NCI-H2029 (cell line): ENCODE measurements around the gene HSP90AA1.
"Not testable (repeated sequence)": the region's sequence is repeated elsewhere in the genome, so short reads cannot be mapped to it uniquely, and the experiment has no call there.

ENCODE experiments used
- DNase-seq: peaks from one replicate; lab custom pipeline; 2025; lab: John Stamatoyannopoulos, UW

Gene HSP90AA1

DNA sequence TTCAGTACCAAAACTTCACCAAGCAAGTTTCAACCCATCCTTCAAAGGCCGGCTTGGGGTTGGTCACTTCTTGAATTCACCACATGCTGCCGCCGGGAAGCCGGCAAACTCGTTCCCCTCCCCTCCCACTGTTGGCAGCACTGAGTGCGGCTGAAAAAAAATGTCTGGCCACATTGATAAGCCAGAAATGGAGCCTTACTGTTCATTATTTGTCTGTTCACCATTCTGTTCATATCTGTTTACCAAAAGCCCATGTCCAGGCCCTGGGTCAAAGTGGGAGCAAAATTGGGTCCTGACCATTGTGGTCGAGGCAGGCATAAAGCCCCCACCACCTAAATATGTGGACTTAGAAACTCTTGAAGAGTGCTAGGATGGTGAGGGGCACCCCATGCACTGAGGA is 7.3 kb upstream of the HSP90AA1 start:
- no peak for DNase-seq

DNA sequence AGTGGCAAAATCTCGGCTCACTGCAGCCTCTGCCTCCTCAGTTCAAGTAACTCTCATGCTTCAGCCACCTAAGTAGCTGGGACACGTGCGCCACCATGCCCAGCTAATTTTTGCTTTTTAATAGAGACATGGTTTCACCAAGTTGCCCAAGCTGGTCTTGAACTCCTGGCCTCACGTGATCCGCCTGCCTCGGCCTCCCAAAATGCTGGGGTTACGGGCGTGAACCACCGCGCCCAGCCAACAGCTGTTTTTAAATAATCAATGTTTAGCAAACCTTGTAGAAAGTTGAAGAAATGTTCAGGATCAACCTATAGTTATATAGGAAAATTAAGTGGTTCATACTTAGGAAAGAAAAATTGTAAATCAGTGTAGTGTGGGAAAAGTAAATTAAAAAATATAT is 6.0 kb upstream of the HSP90AA1 start:
- no peak for DNase-seq

DNA sequence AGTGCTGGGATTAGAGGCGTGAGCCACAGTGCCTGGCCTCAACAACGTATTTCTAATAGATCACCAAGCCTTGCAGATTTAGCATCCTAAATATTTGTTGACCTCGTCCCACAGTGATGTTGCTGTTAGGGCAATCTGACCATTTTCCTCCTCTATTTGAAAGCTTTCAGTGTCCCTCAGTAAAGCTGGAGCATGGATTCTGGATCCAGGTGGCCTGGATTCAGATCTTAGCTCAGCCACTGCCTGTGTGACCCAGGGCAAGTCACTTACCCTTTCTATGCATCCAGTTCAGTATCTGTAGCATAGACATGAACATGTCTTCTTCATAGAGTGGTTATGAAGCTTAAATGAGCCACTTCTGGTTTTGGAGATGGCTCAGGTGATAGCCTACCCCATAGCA is 3.9 kb upstream of the HSP90AA1 start:
- no peak for DNase-seq

DNA sequence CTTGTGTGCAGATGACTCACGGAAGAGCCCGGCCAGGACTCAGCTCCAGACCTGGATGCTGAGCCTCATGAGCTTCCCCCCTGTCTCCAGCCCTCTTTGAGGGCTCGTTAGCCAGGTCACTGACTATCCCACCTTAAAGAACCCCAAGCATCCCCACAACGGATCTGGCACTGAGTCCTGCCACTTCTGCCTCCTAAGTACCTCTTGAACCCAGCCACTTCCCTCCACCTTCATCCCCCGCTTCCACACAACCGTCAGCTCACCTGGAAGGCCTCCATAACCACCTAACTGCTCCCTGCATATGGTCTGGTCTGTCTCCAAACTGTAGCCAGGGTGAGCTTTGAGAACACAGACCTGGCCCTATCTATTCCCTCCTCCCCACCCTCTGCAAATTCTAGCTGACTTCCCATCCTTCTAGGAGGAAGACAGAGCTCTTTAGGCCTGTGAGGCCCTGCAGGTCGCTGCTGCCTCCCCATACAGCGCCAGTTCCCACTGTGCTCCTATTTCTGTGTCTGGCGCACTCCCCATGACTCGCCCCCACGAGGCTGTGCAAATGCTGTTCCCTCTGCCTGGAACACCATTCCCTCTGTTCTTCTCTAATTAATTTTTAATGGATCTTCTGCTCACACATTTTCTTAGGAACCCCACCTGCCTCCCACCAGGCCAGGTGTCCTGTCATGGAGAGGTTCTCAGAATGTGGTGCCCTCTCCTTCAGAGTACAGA is 2.9 kb upstream of the HSP90AA1 start:
- no peak for DNase-seq

DNA sequence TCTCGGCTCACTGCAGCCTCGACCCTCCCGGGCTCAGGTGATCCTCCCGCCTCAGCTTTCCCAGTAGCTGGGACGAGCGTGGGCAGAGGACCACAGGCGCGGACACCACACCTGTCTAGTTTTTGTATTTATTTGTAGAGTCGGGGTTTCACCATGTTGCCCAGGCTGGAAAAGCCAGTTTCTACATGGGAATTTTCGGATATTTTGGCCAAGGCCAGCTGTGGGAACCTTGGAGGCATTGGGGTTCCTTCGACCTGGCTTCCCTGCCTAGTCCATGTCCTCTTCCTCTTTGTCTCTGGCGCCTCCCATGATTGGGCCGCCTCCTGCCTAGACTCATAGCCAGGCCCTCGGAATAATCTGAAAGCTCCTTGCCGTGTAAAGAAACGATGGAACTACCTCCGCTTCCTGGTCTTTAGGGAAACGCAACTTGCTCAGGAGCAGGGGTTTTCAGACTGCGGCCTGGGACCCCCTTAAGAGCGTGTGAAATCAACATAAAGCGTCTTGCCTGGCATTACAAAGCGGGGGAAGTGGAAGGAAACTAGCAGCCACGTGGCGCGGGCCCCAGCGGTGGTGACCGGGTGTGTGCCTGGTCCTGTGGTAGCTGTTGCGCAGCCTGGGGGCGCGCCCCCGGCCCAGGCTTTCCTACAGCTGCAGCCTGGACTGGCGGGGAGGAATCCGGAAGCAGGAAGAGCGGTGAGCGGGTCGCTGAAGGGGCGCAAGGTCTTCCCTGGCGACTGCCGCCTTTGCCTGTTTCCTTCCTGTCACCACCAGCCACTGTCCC is 1.4 kb upstream of the HSP90AA1 start:
- DNase-seq = no peak

DNA sequence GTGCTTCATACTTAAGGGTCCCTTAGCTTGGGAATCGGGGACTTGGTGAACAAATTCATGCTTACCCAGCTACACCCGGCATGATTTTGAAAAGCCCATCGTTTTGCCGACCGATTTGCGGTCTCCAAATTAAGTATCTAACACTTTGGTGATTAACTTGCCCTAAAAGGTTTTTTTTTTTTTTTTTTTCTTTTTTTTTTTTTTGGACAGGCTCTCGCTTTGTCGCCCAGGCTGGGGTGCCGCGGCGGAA is 843 bp upstream of the HSP90AA1 start:
- no peak for DNase-seq

DNA sequence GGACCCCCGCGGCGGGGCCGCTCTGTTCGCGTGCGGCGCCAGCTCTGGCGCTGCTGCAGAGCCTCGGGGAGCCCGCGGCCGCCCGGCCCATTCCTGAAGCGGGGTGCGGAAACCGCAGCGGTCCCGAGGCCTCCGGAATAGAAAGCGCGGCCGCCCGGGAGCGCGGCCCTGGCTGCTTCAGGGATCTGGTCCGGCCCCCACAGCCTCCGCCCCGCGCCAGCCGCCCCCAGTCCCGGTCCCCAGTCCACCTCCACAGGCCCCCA is 204 bp downstream of the HSP90AA1 start:
- no peak for DNase-seq

DNA sequence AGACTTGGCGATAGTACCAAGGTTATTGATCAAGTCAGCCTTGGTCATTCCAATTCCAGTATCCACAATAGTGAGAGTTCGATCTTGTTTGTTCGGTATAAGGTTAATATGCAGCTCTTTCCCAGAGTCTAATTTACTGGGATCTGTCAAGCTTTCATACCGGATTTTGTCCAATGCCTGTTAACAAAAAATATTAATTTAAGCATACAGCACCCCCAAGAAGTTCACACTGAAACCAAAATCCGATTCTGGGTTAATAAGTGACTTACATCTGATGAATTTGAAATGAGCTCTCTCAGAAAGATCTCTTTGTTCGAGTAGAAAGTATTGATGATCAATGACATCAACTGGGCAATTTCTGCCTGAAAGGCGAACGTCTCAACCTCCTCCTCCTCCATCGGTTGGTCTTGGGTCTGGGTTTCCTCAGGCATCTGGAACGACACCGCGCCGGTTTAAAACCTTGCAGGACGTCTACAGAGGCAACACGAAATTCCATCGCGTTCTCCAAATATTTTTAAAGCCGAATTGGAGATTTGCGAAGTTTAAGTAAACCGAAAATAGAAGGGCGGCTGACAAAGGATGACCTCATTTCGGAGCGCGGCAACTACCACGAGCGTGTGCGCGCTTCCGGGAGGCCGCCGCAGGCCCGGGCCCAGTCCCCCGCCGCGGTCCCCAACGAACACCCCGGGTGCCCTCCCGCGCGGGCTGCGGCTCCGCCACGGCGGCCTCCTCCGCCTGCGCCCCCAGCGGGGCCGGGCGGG is 716 bp downstream of the HSP90AA1 start:
- no peak for DNase-seq

DNA sequence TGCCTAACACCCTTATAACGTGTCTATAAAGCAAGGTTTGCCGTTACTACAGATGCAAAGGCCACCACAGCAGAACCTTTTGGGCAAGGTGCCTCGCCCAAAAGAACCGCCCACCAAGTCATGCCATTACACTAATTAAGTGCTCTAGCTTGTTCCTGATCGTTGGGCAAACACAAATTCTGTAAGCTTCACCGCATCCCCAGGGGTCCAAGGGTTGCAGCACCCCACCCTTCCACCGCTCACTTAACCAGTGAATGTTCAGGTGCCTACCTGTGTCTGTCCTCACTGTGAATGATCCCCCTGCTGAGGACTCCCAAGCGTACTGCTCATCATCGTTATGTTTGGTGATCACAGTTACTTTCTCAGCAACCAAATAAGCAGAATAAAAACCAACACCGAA is 1.4 kb downstream of the HSP90AA1 start:
- DNase-seq = no peak

DNA sequence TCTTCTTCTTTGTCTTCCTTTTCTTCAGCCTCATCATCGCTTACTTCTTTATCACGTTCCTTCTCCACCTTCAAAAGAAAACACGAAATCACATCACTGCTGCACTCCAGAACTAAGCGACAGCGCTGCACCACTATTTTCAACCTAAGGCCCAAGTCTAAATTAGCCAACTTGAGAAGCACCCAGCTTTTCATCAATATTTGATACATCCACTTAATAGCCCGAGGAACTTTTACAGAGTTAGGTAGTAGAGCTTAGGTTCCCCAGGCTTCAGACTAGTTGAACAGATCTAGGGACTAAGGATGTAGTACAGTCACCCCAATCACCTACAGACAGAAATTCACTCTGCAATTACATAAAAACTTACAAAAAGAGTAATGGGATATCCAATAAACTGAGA is 1.9 kb downstream of the HSP90AA1 start:
- no peak for DNase-seq

DNA sequence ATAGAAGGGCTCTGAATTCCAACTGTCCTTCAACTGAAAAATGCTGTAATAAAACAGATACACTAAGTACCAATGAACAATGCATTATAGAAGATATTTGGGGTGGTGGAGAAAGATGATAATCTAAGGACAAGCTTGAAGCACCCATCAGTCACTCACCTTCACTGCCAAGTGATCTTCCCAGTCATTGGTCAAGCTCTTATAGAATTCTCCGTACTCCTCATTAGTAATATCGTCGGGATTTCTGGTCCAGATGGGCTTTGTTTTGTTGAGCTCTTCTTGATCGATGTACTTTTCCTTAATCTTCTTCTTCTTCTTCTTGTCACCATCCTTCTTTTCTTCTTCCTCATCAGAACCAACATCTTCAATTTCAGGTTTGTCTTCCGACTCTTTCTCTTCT is 2.3 kb downstream of the HSP90AA1 start:
- not testable (repeated sequence) for DNase-seq

DNA sequence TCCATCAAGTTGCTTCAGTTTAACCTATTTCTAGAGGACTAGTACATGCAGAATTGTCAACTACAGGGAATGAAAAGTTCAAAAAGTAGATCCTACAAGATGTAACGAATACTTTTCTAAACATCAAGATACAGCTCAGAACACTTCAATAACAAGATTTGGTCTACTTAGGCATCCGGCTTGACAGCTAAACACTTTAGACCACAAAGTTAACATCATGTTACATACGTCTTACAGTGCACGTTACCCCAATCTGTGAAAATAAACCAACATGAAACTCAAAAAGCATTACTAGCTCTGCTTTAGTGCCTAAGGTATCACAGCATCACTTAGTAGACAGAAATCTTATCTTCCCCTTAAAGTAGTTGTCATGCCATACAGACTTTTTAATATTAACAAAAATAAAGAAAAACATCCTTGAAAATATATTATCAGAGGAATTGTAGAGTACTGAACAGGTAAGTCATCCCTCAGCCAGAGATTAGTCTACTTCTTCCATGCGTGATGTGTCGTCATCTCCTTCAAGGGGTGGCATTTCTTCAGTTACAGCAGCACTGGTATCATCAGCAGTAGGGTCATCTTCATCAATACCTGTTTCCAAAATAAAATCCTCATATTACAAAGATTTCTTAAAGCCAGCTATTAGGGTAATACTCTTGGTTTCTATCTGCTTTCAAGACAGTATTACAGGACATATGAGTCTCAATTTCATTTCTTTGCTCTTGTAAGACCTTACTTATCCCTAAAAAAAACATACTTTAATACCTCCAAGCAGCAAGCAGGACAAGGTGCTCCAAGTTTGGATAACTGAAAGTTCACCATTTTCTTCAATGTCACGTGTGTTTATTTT is 5.4 kb downstream of the HSP90AA1 start:
- no peak for DNase-seq

DNA sequence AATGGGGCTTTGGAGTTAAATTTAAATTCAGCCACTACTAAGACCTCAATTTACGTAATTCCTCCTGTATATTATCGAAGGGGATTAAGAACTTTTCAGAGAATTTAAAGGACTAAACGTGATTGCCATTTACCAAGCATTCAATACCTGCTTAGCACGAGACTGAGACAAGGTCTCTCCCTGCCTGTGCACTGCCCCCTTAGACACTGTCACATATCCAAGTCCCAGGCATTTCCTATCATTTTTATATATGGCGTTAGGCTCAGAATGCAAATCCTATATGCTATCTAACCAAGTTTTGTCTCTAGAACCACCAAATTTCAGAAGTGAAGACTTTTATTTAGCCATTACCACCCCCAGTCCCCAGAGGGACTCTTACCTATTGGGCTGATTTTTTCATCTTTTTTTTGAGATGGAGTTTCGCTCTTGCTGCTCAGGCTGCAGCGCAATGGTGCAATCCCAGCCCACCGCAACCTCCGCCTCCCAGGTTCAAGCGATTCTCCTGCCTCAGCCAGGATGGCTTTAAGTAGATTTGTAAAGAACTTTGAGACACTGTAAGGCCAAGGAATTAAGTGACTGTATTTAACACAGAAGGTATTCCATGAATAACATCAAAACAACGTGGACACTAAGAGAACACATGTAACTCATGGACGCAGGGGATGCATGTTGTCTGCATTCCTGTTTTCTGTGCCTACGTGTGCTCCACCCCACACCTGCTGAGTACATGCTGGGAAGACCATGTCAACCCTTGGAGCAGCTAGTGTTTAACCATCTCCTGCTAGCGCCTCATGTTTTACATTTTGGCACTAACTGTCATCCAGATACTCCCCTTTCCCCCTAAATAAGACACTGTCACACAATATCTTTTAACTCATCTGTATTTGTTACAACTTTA is 6.4 kb downstream of the HSP90AA1 start:
- DNase-seq = no peak

DNA sequence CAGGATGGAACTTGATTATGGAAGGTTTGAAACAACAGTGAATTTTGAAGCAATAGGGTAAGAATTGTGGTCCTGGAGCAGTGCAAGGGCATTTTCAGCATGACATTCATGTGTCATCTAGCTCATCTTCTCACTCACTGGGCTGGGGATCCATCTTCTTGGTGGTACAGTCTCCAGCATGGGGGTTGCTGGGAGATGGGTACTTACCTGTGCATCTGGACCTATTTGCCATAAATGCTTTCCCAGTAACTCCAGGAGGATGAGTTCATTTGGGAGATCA is 7.2 kb downstream of the HSP90AA1 start:
- no peak for DNase-seq

DNA sequence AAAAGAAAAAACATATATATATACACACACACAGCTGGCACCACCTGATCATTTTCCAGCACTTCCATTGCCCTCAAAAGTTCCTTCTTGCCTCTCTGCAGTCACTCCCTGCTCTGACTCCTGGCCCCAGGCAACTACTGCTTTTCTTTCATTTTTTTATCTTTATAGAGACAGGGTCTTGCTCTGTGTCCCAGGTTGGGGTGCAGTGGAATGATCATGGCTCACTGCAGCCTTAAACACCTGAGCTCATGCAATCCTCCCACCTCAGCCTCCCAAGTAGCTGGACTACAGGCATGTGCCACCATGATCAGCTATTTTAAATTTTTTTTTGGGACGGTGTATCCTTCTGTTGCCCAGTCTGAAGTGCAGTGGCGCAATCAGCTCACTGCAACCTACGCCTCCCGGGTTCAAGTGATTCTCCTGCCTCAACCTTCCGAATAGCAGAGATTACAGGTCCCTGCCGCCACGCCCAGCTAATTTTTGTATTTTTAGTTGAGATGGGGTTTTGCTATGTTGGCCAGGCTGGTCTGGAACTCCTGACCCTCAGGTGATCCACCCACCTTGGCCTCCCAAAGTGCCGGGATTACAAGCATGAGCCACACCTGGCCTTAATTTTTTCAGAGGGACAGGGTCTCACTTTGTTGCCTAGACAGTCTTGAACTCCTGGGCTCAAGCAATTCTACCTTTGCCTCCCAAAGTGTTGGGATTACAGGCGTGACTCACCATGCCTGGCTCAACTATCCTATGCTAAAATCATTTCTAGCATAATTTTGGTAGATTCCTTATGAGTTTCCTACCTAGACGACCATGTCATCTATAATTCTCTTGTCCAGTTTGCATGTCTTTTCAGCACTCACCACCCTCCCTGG is 7.8 kb downstream of the HSP90AA1 start:
- DNase-seq = no peak

DNA sequence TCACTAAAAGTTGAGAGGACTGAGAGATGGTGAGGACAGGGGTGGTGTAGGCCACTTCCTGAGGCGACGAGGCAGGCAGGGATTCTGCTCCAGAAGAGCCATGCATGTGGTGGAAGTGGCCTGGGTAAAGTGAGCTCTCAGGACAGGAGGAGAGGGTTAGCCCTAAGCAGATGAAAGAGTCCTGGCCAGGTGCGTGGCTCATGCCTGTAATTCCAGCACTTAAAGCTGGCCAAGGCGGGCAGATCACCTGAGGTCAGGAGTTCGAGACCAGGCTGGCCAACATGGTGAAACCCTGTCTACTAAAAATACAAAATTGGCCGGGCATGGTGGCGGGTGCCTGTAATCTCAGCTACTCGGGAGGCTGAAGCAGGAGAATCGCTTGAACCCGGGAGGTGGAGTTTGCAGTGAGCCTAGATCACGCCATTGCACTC is 8.5 kb downstream of the HSP90AA1 start:
- not testable (repeated sequence) for DNase-seq

DNA sequence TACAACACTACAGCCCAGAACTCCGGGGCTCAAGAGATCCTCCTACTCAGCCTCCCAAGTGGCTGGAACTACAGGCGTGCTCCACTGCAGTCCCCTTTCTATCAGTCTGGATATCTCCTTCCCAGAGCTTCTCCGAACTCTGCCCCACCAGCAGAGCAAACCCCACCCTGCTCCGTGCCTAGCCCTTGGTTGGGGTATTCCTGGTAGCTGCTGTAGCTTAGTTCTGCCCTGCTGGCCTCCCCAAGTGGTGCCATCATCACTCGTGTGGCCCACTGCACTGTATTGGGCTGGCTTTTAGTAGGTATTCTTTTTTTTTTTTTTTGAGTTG is 9.5 kb downstream of the HSP90AA1 start:
- no peak for DNase-seq

DNA sequence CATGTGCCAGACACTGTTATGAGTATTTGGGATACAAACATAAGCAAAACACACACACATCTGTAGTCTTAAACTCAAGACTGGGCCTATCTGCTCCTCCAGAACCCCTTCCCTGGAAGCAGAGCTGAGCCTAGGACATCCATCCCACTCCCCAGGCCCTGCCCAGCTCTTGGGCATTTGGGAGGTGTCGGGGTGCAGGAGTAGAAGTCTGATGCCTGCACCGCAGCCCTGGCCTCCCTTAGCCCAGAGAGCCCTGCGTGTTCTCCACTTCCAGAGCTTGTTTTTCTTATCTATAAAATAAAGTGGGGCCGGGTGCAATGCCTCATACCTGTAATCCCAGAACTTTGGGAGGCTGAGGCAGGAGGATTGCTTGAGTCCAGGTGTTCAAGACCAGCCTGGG is 11.7 kb downstream of the HSP90AA1 start:
- DNase-seq = no peak

DNA sequence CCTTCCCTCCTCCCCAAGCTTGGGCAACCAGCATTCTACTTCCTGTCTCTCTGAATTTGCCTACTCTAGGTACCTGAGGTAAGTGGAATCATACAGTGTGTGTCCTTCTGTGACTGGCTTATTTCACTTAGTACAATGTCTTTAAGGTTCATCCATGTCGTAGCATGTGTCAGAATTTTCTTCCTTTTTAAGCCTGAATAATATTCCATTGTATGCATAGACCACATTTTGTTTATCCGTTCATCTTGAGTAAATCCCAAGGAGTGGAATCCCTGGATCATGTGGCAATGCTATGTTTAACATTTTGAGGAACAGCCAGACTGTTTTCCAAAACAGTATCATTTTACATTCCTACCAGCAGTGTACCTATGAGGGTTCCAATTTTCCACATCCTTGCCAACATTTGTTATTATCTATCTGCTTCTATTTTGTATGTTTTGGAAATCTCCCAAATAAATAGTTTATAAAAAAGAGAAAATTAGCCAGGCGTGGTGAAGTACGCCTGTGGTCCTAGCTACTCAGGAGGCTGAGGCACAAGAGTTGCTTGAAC is 12.4 kb downstream of the HSP90AA1 start:
- peak; percentile 66 for DNase-seq

DNA sequence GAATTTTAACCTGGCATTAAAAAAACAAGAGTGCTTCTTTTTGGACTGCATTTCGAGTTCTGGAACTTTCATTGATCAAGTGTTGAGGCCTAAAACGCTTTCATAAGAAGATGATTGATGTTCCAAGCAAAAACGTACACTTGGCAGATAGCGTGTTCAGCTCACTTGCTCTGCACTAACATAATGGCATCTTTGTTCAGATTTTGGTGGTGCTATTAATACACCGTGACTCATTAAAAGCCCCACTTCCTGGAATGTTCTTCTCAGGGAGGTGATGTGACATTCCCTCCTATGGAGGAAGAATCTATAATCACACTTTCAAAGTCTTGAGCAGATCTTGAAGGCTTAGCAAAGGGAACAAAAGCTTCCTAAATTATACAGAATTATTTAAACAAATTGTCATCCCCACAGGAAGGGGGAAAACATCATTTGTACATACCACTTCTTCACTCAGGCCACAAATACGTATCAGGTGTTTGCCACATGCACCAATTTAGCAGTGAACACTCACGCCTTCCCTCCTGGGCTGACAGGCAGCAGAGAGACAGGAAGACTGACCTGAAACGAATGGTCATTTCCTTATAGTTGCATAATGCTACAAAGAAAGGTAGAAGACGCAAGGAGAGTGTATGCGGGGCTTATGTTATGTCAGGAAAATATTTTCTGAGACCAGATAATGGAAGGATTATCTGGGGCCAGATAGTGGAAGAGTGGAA is 15.4 kb downstream of the HSP90AA1 start:
- DNase-seq = no peak
